Right atrium auricular region (tissue), 2 donors: Measurements from ENCODE around the gene DLGAP1. TPM values are rescaled to one million over a fixed set of nuclear protein-coding genes. Genes with fewer than 3 reads are reported as not detected.

Experiments
- DNase-seq: peaks from one replicate; pipeline ENCODE4 v3.0.0-alpha.2; 2019; ENCODE audit warnings: low spot score
- H3K27ac ChIP-seq, 2 donors: fragments of 200-600 bp; sonication (generic); 1 replicate in 1 of 2; 2 replicates in 1 of 2; pipeline ENCODE4 v1.5.1; 2016 to 2019
- H3K27me3 ChIP-seq, 2 donors: fragments of 200-600 bp; sonication (generic); one replicate each; pipeline versions ENCODE4 v1.5.1 to v1.6.0; 2017 to 2019
- H3K36me3 ChIP-seq: fragments of 200-600 bp; sonication (generic); one replicate; pipeline ENCODE4 v1.5.1; 2016
- H3K4me1 ChIP-seq, 2 donors: fragments of 200-600 bp; sonication (generic); one replicate each; pipeline versions ENCODE4 v1.5.1 to v1.6.0; 2017 to 2019
- H3K4me3 ChIP-seq, 2 donors: fragments of 200-600 bp; sonication (generic); 1 replicate in 1 of 2; 2 replicates in 1 of 2; pipeline ENCODE4 v1.5.1; 2017 to 2019; ENCODE audit warnings: mild to moderate bottlenecking in 1 of 2, moderate library complexity in 1 of 2
- H3K9me3 ChIP-seq, 2 donors: fragments of 200-600 bp; sonication (generic); one replicate each; pipeline ENCODE4 v1.5.1; 2019
- CTCF ChIP-seq, 2 donors: fragments of 200-600 bp; sonication (generic); IDR thresholded peaks; one replicate each; pipeline ENCODE4 v1.5.1; 2019; ENCODE audit warnings: antibody characterized with exemption in 2 of 2
- total RNA-seq, 2 donors: library from RNA; depleted of rRNA; stranded (reverse); fragments of >200 nt; gene quantifications; one replicate each; pipeline ENCODE4 v1.1.0, GENCODE V29; 2016

The DLGAP1 gene
- total RNA-seq, 2 donors from 2014 or later: 0.56 to 1.1 TPM

GRCh38 chr18:4126939-4127338, 328.2 kb downstream of the DLGAP1 start:
- no peaks in the 10 kb centered on the region for H3K27me3 ChIP-seq
- no peaks in the 10 kb centered on the region for H3K36me3 ChIP-seq
- TF ChIP-seq CTCF (IDR thresholded peaks at IDR 0.05): no peak
- no peaks in the 10 kb centered on the region for H3K9me3 ChIP-seq
- DNase-seq: no peak
- H3K4me3 ChIP-seq: no peak overlapping the region
- no peak overlapping the region for H3K27ac ChIP-seq
- H3K4me1 ChIP-seq: peaks cover 0 to 17% of the 10 kb centered on the region in 2 donors

DNA sequence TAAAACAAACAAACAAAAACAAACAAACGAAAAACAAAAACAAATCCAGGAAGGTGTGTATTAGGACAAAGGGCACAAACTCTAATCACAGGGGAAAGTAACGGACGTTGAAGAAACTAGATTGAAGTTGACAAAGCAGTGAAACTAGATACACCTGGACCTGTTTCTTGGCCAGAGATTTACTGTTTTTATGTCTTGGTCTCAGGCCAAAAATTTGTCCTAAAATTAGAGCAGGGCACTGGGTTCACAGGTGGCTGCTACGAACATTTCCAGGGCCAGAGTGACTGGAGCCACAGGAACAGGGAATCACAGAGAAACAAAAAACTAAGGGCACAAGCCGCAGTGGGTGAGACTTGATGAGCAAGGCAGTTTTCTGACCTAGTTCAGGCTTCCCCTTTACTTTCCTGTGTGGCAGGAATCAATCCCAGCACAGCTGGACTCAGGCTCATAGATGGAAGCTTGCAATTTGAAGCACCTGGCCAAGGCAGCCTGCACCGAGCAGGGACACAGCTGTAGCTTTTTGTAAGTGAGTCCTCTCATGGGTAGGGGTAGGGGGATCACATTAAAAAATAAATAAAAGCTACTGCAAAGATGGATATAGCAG, 329.4 kb downstream of the DLGAP1 start:
- H3K36me3 ChIP-seq: no peaks in the 10 kb centered on the region
- TF ChIP-seq CTCF (IDR thresholded peaks at IDR 0.05): no peak
- DNase-seq: no peak
- H3K4me1 ChIP-seq: peaks cover 0 to 17% of the 10 kb centered on the region in 2 donors
- H3K9me3 ChIP-seq: no peaks in the 10 kb centered on the region
- no peak overlapping the region for H3K4me3 ChIP-seq
- H3K27me3 ChIP-seq: no peaks in the 10 kb centered on the region
- no peak overlapping the region for H3K27ac ChIP-seq

- DNase-seq: no peak
- Histone ChIP-seq H3K36me3 (no peaks in the 10 kb centered on the region), H3K4me1 (peaks cover 0 to 17% of the 10 kb centered on the region in 2 donors), H3K4me3 (no peak overlapping the region), H3K27ac (no peak overlapping the region), H3K9me3 (no peaks in the 10 kb centered on the region), H3K27me3 (no peaks in the 10 kb centered on the region)
- TF ChIP-seq CTCF (IDR thresholded peaks at IDR 0.05): no peak
These were observed 329.9 kb downstream of the DLGAP1 start for GRCh38 chr18:4125224-4125623.

GRCh38 chr18:4119813-4120212, 335.3 kb downstream of the DLGAP1 start:
- H3K4me1 ChIP-seq: peaks cover 0 to 2% of the 10 kb centered on the region in 2 donors
- H3K4me3 ChIP-seq: no peak overlapping the region
- H3K9me3 ChIP-seq: no peaks in the 10 kb centered on the region
- TF ChIP-seq CTCF (IDR thresholded peaks at IDR 0.05): no peak
- no peaks in the 10 kb centered on the region for H3K36me3 ChIP-seq
- H3K27me3 ChIP-seq: no peaks in the 10 kb centered on the region
- no peak overlapping the region for H3K27ac ChIP-seq
- DNase-seq: no peak

DNA sequence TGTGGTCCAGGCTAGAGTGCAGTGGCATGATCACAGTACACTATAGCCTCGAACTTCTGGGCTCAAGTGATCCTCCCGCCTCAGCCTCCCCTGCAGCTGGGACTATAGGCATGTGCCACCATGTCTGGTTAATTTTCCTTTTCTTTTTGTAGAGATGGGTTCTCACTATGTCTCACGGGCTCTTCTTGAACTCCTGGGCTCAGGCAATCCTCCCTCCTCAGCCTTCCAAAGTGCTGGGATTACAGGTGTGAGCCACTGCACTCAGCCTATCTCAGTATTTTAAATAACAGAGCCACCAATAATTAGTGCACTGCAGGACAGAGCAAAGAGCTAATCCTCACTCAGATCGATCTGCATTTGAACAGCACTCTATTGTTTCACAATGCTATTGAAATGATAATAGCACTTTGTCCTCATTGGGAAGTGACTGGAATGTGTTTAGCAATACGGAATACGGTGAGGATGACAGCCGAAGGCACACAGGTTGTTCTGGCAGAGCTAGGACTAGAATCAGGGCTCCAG, 335.9 kb downstream of the DLGAP1 start:
- no peaks in the 10 kb centered on the region for H3K4me1 ChIP-seq
- H3K36me3 ChIP-seq: no peaks in the 10 kb centered on the region
- TF ChIP-seq CTCF (IDR thresholded peaks at IDR 0.05): no peak
- H3K9me3 ChIP-seq: peaks cover 0 to 6% of the 10 kb centered on the region in 2 donors
- no peak overlapping the region for H3K4me3 ChIP-seq
- H3K27ac ChIP-seq: no peak overlapping the region
- no peaks in the 10 kb centered on the region for H3K27me3 ChIP-seq
- no peak for DNase-seq

GRCh38 chr18:4108016-4108415, 347.1 kb downstream of the DLGAP1 start:
- Histone ChIP-seq H3K4me3 (no peak overlapping the region), H3K36me3 (no peaks in the 10 kb centered on the region), H3K9me3 (no peaks in the 10 kb centered on the region), H3K27me3 (no peaks in the 10 kb centered on the region), H3K4me1 (no peaks in the 10 kb centered on the region), H3K27ac (no peak overlapping the region)
- DNase-seq: no peak
- TF ChIP-seq CTCF (IDR thresholded peaks at IDR 0.05): no peak
